Body of pancreas (tissue), 4 donors: ENCODE measurements around the gene KRABD2.

ENCODE experiments used
- ATAC-seq: fragments of 150-250 bp; one replicate; pipeline ENCODE4 v1.9.1; 2016
- DNase-seq, 4 donors: peaks; one replicate each; pipeline ENCODE4 v3.0.0-alpha.2; 2019
- H3K27ac ChIP-seq, 4 donors: fragments of 200-600 bp; sonication (generic); 1 replicate in 3 of 4; 2 replicates in 1 of 4; pipeline versions ENCODE4 v1.5.1 to v1.6.1; 2016 to 2019; ENCODE audit warnings: mild to moderate bottlenecking in 1 of 4, mixed read lengths in 1 of 4, moderate library complexity in 1 of 4
- H3K27me3 ChIP-seq, 2 donors: fragments of 200-600 bp; sonication (generic); one replicate each; pipeline ENCODE4 v1.6.0; 2016; ENCODE audit warnings: mild to moderate bottlenecking in 1 of 2
- H3K36me3 ChIP-seq, 2 donors: fragments of 200-600 bp; sonication (generic); replicated peaks in 1 of 2; 2 replicates each; pipeline ENCODE4 v1.5.1; 2016; ENCODE audit warnings: low read depth in 2 of 2; ENCODE audit not compliant: insufficient read depth in 1 of 2
- H3K4me1 ChIP-seq: fragments of 200-600 bp; sonication (generic); one replicate; pipeline ENCODE4 v1.6.0; 2016
- H3K4me3 ChIP-seq, 2 donors: fragments of 200-600 bp; sonication (generic); 1 replicate in 1 of 2; 2 replicates in 1 of 2; pipeline ENCODE4 v1.5.1; 2016 to 2019
- H3K9me3 ChIP-seq, 3 donors: fragments of 200-600 bp; sonication (generic); 1 replicate in 2 of 3; 2 replicates in 1 of 3; pipeline ENCODE4 v1.5.1; 2016
- CTCF ChIP-seq, 7 experiments: fragments of 450-650 bp in 4 of 7; fragments of 200-600 bp in 3 of 7; sonication (generic) in 3 of 7; IDR thresholded peaks; one replicate each; pipeline ENCODE4 v1.5.1; 2016 to 2019; ENCODE audit warnings: antibody characterized with exemption in 7 of 7
- POLR2A ChIP-seq, 3 donors: fragments of 450-650 bp; IDR thresholded peaks; one replicate each; pipeline ENCODE4 v1.6.1; 2016; ENCODE audit warnings: antibody characterized with exemption in 3 of 3, mild to moderate bottlenecking in 2 of 3
- WGBS, 2 donors: methylation state at CpG; one replicate each; pipeline ENCODE4 v1.1.5; 2017; 5-methylcytosine and 5-hydroxymethylcytosine counted together
- intact Hi-C: fragments of 100-400 bp; cut with DNase I; formaldehyde crosslinking; loops from one replicate; pipeline ENCODE4 v1.15.1; 2023

The KRABD2 gene

DNA sequence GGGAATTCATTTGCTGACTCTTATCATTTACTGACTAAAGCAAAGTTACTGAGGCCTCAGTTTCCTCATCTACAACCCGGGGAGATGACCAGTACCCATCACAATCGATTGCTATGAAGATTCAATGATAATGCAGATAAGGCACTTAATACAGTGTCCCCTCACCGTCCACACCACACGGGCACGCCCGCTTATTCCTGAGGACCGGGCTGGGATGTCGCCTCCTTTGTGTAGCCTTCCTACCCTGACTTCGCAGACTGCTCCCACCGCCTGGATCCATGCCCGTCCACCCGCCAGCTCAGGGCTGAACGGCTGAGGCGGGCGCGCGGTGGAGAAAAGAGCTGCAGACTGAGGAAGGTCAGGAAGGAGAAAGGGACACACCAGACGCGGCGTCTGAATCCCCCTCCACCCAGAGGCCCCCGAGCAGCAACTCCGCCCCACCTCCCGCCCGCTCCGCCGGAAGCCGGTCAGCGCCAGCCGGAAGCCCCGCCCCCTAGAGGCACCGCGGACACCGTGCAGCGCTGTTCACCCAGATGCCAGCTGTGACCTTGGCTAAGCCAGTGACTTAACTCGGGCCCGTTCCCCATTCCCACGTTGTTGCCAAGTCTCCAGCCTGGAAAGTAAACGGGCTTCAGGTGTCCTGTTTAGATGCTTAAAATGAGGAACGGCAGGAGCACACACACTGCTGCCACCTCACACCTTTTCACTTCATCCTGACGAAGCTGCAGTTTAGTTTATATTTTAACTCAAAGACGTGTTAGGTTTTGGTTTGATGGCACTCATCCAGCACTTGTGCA is at the start of gene KRABD2:
KRABD2 (minus strand) TSS at position 434 of the 797 bp plus-strand sequence.
- Histone ChIP-seq H3K27me3 (no peaks in the 10 kb centered on the region), H3K27ac (peak within 1 kb of the TSS; percentile 69 to 91 (median 82)), H3K36me3 (peaks cover 6 to 7% of the 10 kb centered on the region in 2 donors), H3K4me3 (peak within 1 kb of the TSS; percentile 33 to 44), H3K9me3 (no peaks in the 10 kb centered on the region), H3K4me1 (peaks cover 42% of the 10 kb centered on the region)
- peak; percentile 96 to 97 (median 97) for DNase-seq
- intact Hi-C loops = no loop called here
- WGBS, 2 donors = 0 to 2% methylated on average over 11 to 41 of the region's 41 CpGs
- peak; percentile 99 for ATAC-seq
- TF ChIP-seq POLR2A (IDR thresholded peaks at IDR 0.05) = peak; percentile 52 to 87 (median 82)
- TF ChIP-seq CTCF (IDR thresholded peaks at IDR 0.05) = peak; percentile 19 to 75 (median 63)

DNA sequence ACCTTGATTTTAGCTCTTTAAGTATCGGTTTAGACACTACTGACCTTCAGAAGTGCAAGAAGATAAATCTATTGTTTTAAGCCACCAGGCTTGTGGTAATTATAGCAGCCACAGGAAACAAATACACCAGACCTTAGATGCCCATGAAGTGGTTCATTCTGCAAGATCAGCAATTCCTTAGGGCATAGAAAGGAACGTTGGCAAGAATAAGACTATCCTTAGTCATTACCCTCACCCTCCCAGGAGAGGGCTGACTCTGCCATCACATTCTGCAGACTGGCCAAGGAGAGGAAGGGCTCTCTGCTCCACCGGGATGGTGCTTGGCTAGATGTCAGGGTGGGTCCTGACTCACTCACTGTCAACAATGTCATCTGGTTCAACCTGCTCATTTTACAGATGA is 45.1 kb upstream of the KRABD2 start:
- ATAC-seq (no peak), DNase-seq (no peak)
- H3K9me3 ChIP-seq = no peaks in the 10 kb centered on the region
- H3K27ac ChIP-seq = no peak overlapping the region
- WGBS, 2 donors = 37 to 67% methylated on average over 3 of the region's 3 CpGs
- no peaks in the 10 kb centered on the region for H3K36me3 ChIP-seq
- H3K27me3 ChIP-seq = no peaks in the 10 kb centered on the region
- intact Hi-C loops = no loop called here
- H3K4me3 ChIP-seq = no peak overlapping the region
- H3K4me1 ChIP-seq = peaks cover 17% of the 10 kb centered on the region
- TF ChIP-seq CTCF (IDR thresholded peaks at IDR 0.05) = no peak
- TF ChIP-seq POLR2A (IDR thresholded peaks at IDR 0.05) = no peak

- DNase-seq = peak; percentile 89 to 96 (median 95)
- peak; percentile 100 for ATAC-seq
- H3K27ac ChIP-seq = peak overlapping the region; percentile 60 to 77 (median 68)
- no peaks in the 10 kb centered on the region for H3K36me3 ChIP-seq
- H3K9me3 ChIP-seq = no peaks in the 10 kb centered on the region
- 4 to 5% methylated on average over 5 of the region's 5 CpGs for WGBS, 2 donors
- intact Hi-C loops = no loop called here
- TF ChIP-seq CTCF (IDR thresholded peaks at IDR 0.05) = no peak
- TF ChIP-seq POLR2A (IDR thresholded peaks at IDR 0.05) = no peak
- peaks cover 17% of the 10 kb centered on the region for H3K4me1 ChIP-seq
- H3K4me3 ChIP-seq = no peak overlapping the region
- H3K27me3 ChIP-seq = no peaks in the 10 kb centered on the region
These were observed 43.8 kb upstream of the KRABD2 start for GRCh38 chr17:8420041-8420934.

- intact Hi-C loops = no loop called here
- Histone ChIP-seq H3K9me3 (no peaks in the 10 kb centered on the region), H3K36me3 (no peaks in the 10 kb centered on the region), H3K4me3 (no peak overlapping the region), H3K27ac (peak overlapping the region in 1 of 4 donors; percentile 60), H3K27me3 (no peaks in the 10 kb centered on the region), H3K4me1 (peaks cover 17% of the 10 kb centered on the region)
- TF ChIP-seq POLR2A (IDR thresholded peaks at IDR 0.05) (no peak), CTCF (IDR thresholded peaks at IDR 0.05) (no peak)
- WGBS, 2 donors = 23 to 33% methylated on average over 1 of the region's 1 CpG
- ATAC-seq (no peak), DNase-seq (no peak)
These were observed 42.8 kb upstream of the KRABD2 start for GRCh38 chr17:8419305-8419704.
